Panc1 (cell line): ENCODE results near the gene EGFR.

Experiments used
- CTCF ChIP-seq: fragments of 450-650 bp; IDR thresholded peaks from 2 replicates; pipeline ENCODE4 v1.5.1; 2017; ENCODE audit warnings: mild to moderate bottlenecking
- POLR2AphosphoS5 ChIP-seq: IDR thresholded peaks from 2 replicates; pipeline ENCODE4 v1.6.1; 2012; ENCODE audit warnings: mild to moderate bottlenecking, low read depth, low read length, moderate library complexity
- REST ChIP-seq, 2 experiments: IDR thresholded peaks; 2 replicates each; pipeline ENCODE4 v1.6.1; 2011 to 2012; ENCODE audit warnings: low read depth in 2 of 2, control low read depth in 1 of 2, low read length in 1 of 2, mild to moderate bottlenecking in 1 of 2, moderate library complexity in 1 of 2; ENCODE audit not compliant: insufficient read depth in 1 of 2
- TCF7L2 ChIP-seq: IDR thresholded peaks from 2 replicates; pipeline ENCODE4 v1.6.1; 2011; ENCODE audit warnings: mild to moderate bottlenecking, low read depth, low read length, inconsistent platforms

GRCh38 chr7:55081472-55082227 is 62.8 kb downstream of the EGFR start:
- TF ChIP-seq POLR2AphosphoS5 = no peak
- no peak for TF ChIP-seq CTCF
- TF ChIP-seq TCF7L2 = no peak
- no peak for TF ChIP-seq REST (IDR thresholded peaks at IDR 0.05; ENCODE audit: insufficient read depth in 1 of 2, low read depth in 2 of 2, low read length in 1 of 2)
